Measurements from ENCODE around the gene PHF14. TPM values are rescaled to one million over a fixed set of nuclear protein-coding genes. Genes with fewer than 3 reads are reported as not detected.

The PHF14 gene
- total RNA-seq, 1 donor from 2014 or later = 72.1 TPM

GRCh38 chr7:11206177-11206899 lies 232.7 kb downstream of the PHF14 start:
- no peak overlapping the region for H3K4me3 Mint-ChIP-seq
- no peak for DNase-seq (ENCODE audit: low spot score in 2 of 2, unreplicated experiment in 2 of 2)
- no peaks in the 10 kb centered on the region for H3K36me3 Mint-ChIP-seq
- no peaks in the 10 kb centered on the region for H3K27me3 Mint-ChIP-seq (ENCODE audit: low read depth)
- peaks cover 29% of the 10 kb centered on the region for H3K4me1 Mint-ChIP-seq
- H3K27ac Mint-ChIP-seq = peak overlapping the region; percentile 2
- no peak for TF ChIP-seq CTCF (IDR thresholded peaks at IDR 0.05; ENCODE audit: unreplicated experiment)
- H3K9me3 Mint-ChIP-seq = no peaks in the 10 kb centered on the region

DNA sequence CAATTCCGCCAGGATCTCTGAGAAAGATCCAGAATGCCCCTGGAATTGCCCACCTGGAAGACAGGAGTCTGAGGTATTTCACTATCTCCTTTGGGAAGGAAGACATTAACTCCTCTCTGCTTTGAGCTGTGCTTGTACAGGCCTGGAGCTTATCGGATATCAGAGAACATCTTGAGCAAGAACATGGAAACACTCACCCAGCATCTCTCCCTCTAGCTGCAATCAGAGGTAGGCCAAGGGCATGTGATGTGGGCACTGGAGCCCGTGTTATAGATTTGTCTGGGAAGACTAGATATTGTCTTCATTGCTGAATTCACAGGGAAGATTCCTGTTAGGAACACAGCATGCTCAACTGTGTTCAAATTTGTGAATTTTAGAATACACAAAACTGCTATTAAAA lies 233.9 kb downstream of the PHF14 start:
- H3K27ac Mint-ChIP-seq = no peak overlapping the region
- H3K27me3 Mint-ChIP-seq (ENCODE audit: low read depth) = no peaks in the 10 kb centered on the region
- H3K9me3 Mint-ChIP-seq = no peaks in the 10 kb centered on the region
- H3K4me3 Mint-ChIP-seq = no peak overlapping the region
- no peak for DNase-seq (ENCODE audit: low spot score in 2 of 2, unreplicated experiment in 2 of 2)
- no peaks in the 10 kb centered on the region for H3K36me3 Mint-ChIP-seq
- peaks cover 37% of the 10 kb centered on the region for H3K4me1 Mint-ChIP-seq
- TF ChIP-seq CTCF (IDR thresholded peaks at IDR 0.05; ENCODE audit: unreplicated experiment) = no peak

GRCh38 chr7:11208883-11209465 lies 235.3 kb downstream of the PHF14 start:
- no peak overlapping the region for H3K27ac Mint-ChIP-seq
- no peak overlapping the region for H3K4me3 Mint-ChIP-seq
- no peaks in the 10 kb centered on the region for H3K9me3 Mint-ChIP-seq
- TF ChIP-seq CTCF (IDR thresholded peaks at IDR 0.05; ENCODE audit: unreplicated experiment) = no peak
- H3K27me3 Mint-ChIP-seq (ENCODE audit: low read depth) = no peaks in the 10 kb centered on the region
- H3K36me3 Mint-ChIP-seq = no peaks in the 10 kb centered on the region
- peaks cover 38% of the 10 kb centered on the region for H3K4me1 Mint-ChIP-seq
- no peak for DNase-seq (ENCODE audit: low spot score in 2 of 2, unreplicated experiment in 2 of 2)

- H3K4me3 Mint-ChIP-seq = no peak overlapping the region
- no peak for TF ChIP-seq CTCF (IDR thresholded peaks at IDR 0.05; ENCODE audit: unreplicated experiment)
- H3K27me3 Mint-ChIP-seq (ENCODE audit: low read depth) = no peaks in the 10 kb centered on the region
- DNase-seq (ENCODE audit: low spot score in 2 of 2, unreplicated experiment in 2 of 2) = no peak
- H3K27ac Mint-ChIP-seq = no peak overlapping the region
- no peaks in the 10 kb centered on the region for H3K9me3 Mint-ChIP-seq
- no peaks in the 10 kb centered on the region for H3K36me3 Mint-ChIP-seq
- H3K4me1 Mint-ChIP-seq = peaks cover 31% of the 10 kb centered on the region
Measured at GRCh38 chr7:11210374-11210773, 236.7 kb downstream of the PHF14 start.

- DNase-seq (ENCODE audit: low spot score in 2 of 2, unreplicated experiment in 2 of 2) = peak in 1 of 2 experiments; percentile 50
- Mint-ChIP-seq H3K27ac (no peak overlapping the region), H3K27me3 (ENCODE audit: low read depth) (no peaks in the 10 kb centered on the region), H3K4me3 (no peak overlapping the region), H3K9me3 (no peaks in the 10 kb centered on the region), H3K4me1 (peaks cover 13% of the 10 kb centered on the region), H3K36me3 (no peaks in the 10 kb centered on the region)
- TF ChIP-seq CTCF (IDR thresholded peaks at IDR 0.05; ENCODE audit: unreplicated experiment) = peak; percentile 81
Measured at GRCh38 chr7:11212080-11212711, 238.5 kb downstream of the PHF14 start.

Measured in mesothelial cell of epicardium (in vitro differentiated cells).